Measurements from ENCODE around the gene TSSK2.
"Not testable (repeated sequence)": the region's sequence is repeated elsewhere in the genome, so short reads cannot be mapped to it uniquely, and the experiment has no call there.

The TSSK2 gene

GRCh38 chr22:19130959-19131684 is at the start of gene TSSK2:
Gene TSSK2 (plus strand): TSS chr22:19131308. CDS start chr22:19131400, 92 bp downstream.
- DNase-seq (ENCODE audit: low read depth in 1 of 2, low spot score in 1 of 2): no peak

GRCh38 chr22:19081351-19081750 is 49.8 kb upstream of the TSSK2 start:
- no peak for DNase-seq (ENCODE audit: low read depth in 1 of 2, low spot score in 1 of 2)

DNA sequence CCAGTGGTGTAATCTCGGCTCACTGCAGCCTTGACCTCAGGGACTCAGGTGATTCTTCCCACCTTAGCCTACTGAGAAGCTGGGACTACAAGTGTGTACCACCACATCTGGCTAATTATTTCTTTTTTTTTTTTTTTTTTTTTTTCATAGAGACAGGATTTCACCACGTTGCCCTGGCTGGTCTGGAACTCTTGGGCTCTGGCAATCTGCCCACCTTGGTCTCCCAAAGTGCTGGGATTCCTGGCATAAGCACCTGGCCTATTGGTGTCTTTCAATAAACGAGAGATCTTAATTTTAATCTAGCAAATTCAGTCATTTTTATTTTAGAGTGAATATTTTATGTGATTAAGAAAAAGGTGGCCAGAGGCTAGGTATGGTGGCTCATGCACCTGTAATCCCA is 49.0 kb upstream of the TSSK2 start:
- no peak for DNase-seq (ENCODE audit: low read depth in 1 of 2, low spot score in 1 of 2)

DNA sequence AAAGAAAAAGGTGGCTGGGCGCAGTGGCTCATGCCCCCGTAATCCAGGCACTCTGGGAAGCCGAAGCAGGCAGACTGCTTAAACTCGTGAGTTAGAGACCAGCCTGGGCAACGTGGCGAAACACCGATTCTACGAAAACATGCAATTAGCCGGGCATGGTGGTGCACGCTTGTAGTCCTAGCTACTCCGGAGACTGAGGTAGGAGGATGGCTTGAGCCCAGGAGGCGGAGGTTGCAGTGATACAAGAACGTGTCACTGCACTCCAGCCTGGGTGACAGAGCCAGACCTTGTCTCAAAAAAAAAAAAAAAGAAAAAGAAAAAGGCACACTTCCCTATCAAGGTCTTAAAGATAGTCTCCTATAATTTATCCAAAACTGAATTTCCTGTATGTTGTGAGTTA is 48.3 kb upstream of the TSSK2 start:
- no peak for DNase-seq (ENCODE audit: low read depth in 1 of 2, low spot score in 1 of 2)

DNA sequence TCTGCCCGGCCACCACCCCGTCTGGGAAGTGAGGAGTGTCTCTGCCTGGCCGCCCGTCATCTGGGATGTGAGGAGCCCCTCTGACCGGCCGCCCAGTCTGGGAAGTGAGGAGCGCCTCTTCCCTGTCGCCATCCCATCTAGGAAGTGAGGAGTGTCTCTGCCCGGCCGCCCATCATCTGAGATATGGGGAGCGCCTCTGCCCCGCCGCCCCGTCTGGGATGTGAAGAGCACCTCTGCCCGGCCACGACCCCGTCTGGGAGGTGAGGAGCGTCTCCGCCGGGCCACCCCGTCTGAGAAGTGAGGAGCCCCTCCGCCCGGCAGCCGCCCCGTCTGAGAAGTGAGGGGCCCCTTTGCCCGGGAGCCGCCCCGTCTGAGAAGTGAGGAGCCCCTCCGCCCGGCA is 47.0 kb upstream of the TSSK2 start:
- not testable (repeated sequence) for DNase-seq (ENCODE audit: low read depth in 1 of 2, low spot score in 1 of 2)

- DNase-seq (ENCODE audit: low read depth in 1 of 2, low spot score in 1 of 2): not testable (repeated sequence)
Observed at GRCh38 chr22:19084586-19084985, 46.5 kb upstream of the TSSK2 start.

DNA sequence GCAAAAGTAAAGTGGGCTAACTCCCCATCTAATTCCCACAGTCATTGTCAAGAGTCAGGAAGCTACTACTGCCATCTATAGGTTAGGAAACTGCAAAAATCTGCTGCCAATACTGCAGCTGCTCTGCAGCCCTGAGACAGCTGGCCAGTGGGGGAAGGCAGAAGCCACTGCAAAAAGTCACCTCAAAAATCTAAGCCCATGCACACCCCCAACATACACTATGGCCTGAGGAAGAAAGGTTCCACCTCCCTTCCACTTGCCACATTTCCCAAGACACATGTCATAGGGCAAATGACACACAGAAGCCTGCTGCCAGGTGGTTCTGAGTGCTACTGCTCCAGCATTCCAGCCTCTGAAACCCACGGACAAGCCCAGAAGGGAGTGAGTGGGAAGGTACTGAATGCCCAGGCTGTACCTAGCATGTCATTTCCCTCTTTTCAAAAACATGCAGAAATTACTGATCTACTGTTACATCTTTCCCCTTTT is 45.8 kb upstream of the TSSK2 start:
- DNase-seq (ENCODE audit: low read depth in 1 of 2, low spot score in 1 of 2): no peak

GRCh38 chr22:19086417-19086816 is 44.7 kb upstream of the TSSK2 start:
- DNase-seq (ENCODE audit: low read depth in 1 of 2, low spot score in 1 of 2): no peak

DNA sequence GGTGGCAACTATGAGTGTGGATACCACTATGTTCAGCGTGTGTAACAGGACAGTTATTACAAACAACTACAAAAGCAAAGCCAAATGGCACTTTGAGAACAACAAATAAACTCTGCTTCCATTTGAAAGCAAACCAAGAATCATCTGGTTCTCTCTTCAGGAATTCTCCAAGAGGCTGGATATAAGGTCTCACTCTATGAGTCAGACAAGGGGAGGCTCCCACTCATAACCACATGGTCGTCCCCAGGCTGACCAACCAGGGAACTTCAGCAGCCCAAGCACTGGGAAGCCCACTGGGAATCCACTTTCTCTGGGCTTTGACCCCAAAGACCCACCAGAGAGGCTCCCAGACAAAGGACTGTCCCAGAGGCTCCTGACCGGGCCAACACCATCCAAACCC is 44.2 kb upstream of the TSSK2 start:
- no peak for DNase-seq (ENCODE audit: low read depth in 1 of 2, low spot score in 1 of 2)

- no peak for DNase-seq (ENCODE audit: low read depth in 1 of 2, low spot score in 1 of 2)
Observed at GRCh38 chr22:19088866-19089595, 42.1 kb upstream of the TSSK2 start.

GRCh38 chr22:19090183-19090582 is 40.9 kb upstream of the TSSK2 start:
- DNase-seq (ENCODE audit: low read depth in 1 of 2, low spot score in 1 of 2): no peak

DNA sequence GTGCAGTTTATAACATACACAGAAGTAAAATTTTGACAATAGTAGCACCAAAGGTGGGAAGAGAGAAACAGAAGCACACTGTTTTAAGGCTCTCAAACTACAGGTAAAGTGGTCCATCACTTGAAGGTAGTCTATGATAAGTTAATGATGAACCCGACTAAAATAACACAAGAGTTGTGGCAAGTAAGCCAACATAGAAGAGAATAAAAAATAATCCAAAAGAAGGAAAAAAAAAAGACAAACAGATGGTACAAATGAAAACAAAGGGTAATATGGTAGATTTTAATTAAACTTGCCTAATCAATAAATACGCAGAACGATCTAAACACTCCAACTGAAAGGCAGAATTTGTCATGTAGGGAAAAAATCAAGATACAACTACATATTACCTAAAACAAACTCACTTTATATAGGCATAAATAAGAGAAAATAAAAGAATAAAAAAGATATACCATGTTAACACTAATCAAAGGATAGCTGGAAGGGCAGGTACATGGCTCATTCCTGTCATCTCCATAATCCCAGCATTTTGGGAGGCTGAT is 40.5 kb upstream of the TSSK2 start:
- no peak for DNase-seq (ENCODE audit: low read depth in 1 of 2, low spot score in 1 of 2)

DNA sequence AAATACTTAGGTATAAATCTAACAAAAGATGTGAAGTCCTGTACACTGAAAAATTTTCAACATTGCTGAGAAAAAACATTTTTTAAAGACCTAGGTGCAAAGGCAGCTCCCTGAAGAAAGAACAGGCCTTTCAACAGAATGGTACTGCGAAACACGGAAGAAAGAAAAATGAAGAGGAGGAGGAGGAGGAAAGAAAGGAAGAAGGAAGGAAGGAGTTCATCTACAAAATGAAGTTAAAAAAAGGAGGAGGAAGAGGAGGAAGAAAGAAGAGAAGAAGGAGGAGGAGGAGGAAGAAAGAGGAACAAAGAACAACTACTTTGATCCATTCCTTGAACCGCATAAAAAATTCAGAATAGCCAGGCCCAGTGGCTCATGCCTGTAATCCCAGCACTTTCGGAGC is 38.4 kb upstream of the TSSK2 start:
- no peak for DNase-seq (ENCODE audit: low read depth in 1 of 2, low spot score in 1 of 2)

DNA sequence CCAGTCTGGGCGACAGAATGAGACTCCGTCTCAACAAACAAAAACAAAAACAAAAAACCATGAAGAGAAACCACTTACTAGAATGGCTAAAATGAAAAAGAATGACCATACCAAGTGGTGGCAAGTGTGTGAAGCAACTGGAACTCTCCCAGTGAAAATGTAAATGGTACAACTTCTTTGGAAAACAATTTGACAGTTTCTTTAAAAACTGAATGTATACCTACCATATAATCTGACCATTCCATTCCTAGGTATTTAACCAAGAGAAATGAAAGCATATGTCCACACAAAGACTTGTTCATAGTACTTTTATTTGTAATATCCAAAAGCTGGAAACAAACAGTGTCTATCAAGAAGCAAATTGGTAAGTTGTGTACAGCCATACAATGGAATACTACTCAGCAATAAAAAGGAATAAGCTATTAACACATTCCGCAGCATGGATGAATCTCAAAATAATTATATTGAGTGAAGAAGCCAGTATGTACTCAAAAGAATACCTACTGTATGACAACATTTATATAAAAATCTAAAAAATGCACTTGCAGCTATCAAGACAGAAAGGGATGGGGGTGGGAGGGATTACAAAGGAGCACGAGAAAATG is 36.6 kb upstream of the TSSK2 start:
- no peak for DNase-seq (ENCODE audit: low read depth in 1 of 2, low spot score in 1 of 2)

GRCh38 chr22:19096555-19096954 is 34.6 kb upstream of the TSSK2 start:
- no peak for DNase-seq (ENCODE audit: low read depth in 1 of 2, low spot score in 1 of 2)

DNA sequence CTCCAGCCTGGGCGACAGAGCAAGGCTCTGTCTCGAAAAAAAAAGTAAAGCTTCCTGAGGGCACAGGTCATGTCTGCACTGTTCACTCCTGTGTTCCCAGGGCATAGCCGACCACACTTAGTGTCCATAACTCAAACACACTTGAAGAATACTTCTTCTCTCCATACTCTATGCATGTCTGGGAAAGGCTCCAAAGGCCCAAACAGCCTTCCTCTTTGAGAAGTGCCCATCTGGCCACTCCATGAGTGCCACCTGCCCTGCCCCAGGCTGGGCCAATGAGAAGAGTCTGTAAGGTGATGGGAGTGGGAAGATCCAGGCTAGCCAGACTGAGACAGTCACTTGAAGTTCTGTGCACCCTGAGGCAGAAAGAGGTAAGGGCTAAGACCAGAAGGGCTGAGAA is 33.6 kb upstream of the TSSK2 start:
- DNase-seq (ENCODE audit: low read depth in 1 of 2, low spot score in 1 of 2): no peak

DNA sequence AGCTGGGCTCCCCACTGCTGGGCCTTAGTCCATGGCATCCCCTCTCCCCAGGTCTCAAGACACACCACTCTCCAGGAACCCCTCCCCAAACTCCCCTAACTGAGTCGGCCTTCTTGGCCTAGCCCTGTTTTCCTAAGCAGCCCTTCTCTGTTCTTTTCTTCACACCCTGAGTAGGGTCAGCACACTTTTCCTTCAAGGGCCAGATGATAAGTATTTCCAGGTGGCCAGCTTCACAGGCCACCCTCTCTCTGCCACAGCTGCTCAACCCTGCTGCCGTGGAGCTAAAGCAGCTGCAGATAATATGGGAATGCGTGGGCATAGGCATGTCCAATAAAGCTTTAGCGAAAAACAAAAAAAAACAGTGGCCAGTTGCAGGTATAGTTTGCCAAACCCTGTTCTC is 33.0 kb upstream of the TSSK2 start:
- DNase-seq (ENCODE audit: low read depth in 1 of 2, low spot score in 1 of 2): no peak

GRCh38 chr22:19103880-19104821 is 27.0 kb upstream of the TSSK2 start:
- no peak for DNase-seq (ENCODE audit: low read depth in 1 of 2, low spot score in 1 of 2)

- DNase-seq (ENCODE audit: low read depth in 1 of 2, low spot score in 1 of 2): no peak
Observed at GRCh38 chr22:19105456-19105855, 25.7 kb upstream of the TSSK2 start.

DNA sequence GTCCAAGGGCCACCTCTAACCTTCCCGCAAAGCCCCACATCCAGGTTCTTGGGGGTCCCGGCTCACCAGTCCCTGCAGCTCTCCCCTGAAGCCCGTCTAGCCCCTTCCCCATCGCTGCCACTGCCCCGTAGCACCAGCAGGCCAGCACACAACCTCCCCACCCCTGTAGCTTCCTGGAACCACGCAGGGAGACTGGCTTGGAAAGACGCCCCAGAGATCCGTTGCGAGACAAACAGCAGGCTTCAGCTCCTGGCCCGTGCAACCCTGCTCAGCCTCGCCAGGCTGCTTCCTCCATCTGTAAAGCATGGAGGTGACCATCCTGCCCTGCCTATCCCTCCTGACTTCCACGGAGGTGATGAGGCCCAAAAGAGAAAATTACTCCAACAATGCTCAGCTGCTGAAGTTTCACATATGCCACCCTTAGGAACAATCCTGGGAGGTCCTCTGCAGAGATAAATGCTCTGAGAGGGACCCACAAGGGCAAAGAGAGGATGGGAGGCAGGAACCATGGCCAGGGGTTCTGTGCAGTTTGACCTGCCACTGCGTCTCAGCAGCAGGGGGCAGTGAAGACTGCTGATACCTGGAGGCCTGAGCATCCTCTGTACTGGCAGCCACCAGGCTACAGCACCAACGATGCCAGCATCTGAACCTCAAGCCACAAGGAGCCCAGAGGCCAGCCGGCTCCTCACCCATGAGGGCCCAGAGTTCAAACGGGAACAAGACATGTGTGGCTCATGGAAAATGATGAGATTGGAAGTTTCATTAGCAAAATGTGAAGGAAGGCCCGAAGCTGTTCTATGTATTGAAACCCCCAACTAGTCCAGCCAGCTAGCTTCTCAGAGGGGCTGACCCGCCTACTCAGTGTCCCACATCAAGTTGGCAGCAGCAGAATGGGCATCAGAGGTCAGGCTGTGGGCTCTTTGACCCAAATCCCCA is 25.0 kb upstream of the TSSK2 start:
- peak; percentile 13 to 15 for DNase-seq (ENCODE audit: low read depth in 1 of 2, low spot score in 1 of 2)
